Measurements from ENCODE around the gene RAPGEF4.

RAPGEF4 gene

DNA sequence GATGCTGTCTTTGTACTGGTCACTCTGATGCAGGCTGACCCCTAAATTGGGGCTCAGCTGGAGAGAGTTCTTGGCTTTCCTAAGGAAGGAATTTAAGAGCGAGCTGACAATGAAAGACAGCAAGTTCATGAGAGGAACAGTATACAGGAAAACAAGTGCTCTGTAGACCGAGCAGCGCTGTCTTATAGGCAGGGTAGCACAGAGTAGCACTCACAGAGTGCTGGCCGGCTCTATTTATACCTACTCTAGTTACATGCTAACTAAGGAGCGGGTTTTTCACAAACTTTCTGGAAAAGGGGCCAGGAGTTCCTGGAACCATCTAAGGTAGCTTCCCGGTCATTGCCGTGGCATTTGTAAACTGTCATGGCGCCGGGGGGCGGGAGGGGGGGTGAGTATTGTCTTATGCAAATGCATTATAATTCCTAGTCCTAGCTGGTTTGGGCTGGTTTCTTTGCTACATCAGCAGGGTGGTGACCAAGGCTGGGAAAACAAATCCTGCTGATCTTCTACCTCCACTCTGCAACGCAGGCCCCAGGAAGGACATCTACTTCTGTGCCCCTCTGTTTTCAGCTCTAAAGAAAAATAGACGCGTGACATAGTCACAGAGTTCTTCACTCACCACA lies 308.4 kb downstream of the RAPGEF4 start:
- DNase-seq, result no peak

DNA sequence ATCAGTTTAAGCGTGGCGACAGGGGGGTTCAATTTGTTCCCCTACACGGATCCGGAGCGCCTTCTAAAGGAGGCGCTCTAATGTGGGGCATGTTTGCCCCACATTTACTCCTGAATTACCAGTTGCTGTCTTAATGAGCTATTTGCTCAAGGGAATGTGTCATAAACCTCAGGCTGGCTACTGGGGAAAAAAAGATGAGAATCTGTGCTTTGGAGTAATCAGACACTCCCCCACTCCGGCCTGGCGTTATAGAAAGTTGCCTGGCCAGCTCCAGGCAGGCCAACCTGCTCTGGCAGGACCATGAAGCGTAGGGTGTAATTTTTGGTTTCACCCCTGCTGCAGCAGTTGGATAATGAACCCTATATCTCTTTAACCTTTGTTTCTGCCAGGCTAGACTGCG lies 309.0 kb downstream of the RAPGEF4 start:
- DNase-seq, result no peak

- no peak for DNase-seq
These were observed 309.5 kb downstream of the RAPGEF4 start for GRCh38 chr2:173045181-173045580.

DNA sequence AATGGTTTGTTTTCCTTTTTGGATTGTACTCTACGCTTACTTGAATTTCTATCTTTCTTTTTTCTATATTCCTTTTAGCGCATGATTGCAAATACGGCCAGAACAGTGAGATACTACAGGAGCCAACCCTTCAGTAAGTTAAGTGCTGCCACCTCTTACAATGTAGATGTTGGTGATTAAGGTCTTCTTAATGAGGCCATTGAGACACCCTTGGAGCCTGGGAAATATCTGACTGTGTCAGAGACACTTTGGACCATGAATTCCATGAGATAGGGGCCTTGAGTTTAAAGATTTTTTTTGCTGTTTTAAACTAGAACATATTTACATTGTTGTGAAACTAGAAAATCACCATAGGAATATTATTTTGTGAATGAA lies 312.9 kb downstream of the RAPGEF4 start:
- DNase-seq, result no peak

DNA sequence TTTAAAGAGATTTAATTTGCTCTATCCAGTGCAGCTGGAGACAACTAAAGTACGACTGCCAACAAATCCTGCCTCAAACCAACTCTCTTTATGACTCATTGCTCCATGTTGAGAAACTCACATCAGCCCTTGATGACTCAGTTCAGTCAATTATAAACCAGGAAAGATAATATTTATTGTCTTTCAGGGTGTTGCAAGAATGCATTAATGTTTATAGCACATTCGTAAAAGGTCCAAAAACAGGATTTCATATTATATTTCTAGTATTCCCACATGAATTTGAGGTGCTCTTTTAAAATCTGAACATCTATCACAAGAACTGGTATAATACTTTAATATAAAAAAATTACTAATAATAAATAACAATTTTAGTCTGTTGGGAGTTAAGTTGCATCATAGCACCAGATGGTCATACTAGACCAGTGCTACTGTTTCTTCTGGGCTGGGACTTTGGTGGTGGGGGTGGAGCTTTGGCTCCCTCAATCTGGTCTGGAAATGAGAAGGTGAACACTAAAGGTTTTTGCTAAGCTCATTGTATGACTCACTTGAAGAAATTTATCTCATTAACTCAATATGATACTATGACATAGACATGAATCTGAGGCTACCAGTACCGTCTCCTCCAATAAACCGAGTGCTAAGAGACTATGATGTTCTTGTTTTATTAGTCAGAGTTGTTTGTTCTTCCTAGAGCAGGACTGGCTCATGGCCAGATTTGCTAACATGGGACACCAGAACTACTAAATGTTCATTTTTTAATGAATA lies 313.4 kb downstream of the RAPGEF4 start:
- peak; percentile 49 for DNase-seq

DNA sequence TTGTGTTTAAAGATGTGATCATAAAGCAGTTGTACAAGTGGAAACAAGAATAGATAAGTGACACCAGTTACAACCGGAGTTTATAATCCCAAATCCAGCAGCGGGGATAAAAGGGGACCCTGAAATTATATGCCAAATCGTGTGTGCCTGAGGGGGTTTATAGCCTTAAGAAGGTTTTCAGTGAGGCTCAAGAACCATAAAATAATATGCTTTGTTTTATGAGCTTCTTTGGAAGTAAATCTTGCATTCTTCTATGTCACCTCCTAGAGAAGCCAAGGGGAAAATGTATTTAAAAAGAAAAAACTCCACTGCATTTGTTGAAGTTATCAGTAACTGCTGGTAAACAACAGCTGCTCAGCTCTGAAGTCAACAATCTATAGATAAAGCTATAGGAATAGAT lies 314.2 kb downstream of the RAPGEF4 start:
- no peak for DNase-seq

GRCh38 chr2:173050684-173051083 lies 315.0 kb downstream of the RAPGEF4 start:
- no peak for DNase-seq

DNA sequence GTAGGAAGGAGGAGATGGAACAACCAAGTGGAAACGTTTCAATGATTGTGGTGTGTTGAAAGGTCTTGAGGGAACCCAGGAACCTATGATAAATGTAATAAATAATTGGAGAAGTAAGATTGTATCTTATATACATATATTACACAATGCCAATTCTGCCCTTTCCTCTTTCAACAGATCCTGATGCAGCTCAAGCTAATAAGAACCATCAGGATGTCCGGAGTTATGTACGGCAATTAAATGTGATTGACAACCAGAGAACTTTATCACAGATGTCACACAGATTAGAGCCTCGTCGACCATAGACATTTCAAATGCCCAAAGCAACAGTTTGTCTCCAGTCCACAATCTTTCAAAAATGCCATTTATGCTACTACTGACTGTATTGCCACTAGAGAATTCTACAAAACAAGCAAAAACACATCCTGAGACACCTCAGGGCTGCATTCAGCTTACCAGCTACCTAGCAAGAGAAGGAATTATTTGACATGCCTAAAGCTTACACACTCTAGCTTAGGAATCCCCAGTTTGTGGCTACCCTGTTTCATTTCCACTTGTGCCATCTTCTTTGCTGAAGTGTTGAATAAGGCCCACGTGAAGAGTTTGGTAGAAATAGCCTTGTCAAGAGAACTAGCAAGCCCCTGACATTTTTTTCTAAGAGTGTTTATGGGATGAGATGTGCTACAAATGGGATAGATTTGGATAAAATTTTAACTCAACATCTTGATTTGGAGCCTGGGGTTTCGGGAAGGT lies 316.0 kb downstream of the RAPGEF4 start:
- no peak for DNase-seq

GRCh38 chr2:173053043-173053699 lies 317.5 kb downstream of the RAPGEF4 start:
- no peak for DNase-seq

DNA sequence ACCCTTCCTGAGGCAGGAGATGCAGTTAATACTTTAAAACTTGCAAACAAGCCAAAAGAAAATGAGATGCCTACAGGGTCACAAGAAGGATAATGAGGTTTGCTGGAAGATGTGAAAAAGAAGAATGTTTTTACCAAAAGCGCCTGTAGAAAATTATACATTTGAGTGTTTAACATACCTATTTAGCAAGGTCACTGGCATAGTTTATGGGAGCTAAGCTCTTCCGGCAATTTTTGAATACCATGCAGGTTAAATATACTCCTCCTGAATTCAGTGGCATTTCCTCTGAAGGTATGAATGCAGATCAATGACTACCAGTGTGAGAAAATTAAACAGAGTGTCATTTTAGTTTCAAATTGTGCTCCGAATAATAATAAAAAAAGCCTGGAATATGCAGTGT lies 318.8 kb downstream of the RAPGEF4 start:
- no peak for DNase-seq

DNA sequence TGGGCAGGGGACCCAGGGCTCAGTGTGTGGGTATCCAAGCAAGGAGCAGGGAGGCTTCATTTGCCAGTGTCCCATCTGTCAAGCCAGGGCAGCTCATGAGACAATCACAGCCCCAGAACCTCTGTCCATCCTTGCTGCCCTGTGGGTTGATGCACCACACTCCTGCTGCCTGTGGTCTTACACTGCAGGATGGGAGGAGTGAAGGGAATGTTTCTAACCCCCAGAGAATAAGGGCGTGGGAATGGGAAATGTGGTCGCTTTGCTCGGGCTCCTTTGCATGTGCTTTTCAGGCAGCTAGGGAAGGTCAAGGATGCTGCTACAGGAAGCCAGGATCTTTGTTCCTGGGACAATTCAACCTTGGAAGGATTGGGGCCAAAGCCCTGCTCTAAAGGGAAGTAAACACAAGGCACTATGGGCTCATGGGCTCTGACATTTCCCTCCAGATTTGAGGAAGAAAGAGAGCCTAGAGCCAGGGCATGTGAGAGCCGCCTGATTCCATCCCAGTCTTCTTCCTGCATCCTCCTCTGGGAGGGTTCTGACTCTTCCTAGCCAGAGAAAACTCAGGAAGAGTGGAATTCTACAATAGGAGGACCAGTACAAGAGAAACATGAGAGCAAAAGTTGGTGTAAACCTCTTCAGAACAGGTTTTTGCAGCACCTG lies 321.2 kb downstream of the RAPGEF4 start:
- DNase-seq, result no peak

DNA sequence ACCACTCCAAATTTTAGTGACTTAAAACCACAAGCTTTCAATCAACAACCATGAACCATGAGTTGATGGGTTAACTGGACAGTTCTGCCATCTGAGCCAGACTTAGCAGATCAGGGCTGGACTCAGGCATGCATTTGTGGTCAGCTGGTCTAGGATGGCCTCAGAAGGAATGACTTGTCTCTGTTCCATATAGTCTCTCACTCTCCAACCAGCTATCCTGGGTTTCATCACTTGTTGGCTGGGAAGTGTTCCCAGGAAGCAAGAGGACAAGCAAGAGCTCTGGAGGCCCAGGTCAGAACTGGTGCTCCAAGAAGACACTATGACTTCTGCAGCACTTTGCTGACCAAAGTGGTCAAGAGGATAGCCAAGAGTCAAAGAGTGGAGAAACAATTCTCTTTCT lies 322.5 kb downstream of the RAPGEF4 start:
- DNase-seq, result no peak

DNA sequence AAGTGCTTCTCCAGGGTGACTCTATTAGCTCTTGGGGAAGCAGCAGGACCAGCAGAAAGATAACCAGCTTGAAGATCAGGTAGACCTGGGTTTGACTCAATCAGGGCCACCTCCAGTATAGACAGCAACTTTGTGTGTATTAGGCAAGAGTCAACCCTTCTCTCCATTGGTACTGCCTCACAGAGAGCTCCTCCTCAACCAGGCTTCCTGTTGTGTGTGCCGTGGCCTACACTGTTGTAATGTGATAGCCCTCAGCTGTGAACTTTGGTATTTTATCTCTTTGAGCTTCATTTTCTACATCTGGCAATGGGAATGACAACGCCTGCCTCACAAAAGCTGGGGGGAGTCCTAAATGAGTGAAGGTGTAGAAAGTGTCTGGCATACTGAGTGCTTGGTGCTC lies 323.0 kb downstream of the RAPGEF4 start:
- no peak for DNase-seq

GRCh38 chr2:173059292-173059691 lies 323.6 kb downstream of the RAPGEF4 start:
- DNase-seq, result no peak

DNA sequence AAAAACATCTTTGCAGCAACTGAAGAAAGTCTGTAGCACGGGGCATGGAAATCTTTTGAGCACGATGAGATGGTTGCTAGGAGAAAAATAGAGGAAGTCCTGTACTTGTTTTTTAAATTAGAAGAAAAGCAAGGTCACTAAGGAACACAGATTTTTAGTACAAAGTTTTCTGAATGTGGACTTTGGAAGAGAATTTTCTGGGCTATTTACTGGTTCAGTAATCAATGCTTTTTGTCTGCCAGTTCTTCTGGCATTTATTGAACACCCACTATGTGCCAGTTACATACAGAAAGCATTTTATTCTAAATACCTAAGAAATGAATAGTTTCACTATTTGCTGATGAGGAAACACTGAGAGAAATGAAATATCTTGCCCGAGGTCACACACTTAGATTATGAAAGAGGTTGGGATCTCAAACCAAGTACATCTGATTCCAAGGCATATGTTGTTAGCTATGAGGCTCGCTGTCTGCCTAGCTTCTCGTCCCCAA lies 324.4 kb downstream of the RAPGEF4 start:
- DNase-seq, result no peak

DNA sequence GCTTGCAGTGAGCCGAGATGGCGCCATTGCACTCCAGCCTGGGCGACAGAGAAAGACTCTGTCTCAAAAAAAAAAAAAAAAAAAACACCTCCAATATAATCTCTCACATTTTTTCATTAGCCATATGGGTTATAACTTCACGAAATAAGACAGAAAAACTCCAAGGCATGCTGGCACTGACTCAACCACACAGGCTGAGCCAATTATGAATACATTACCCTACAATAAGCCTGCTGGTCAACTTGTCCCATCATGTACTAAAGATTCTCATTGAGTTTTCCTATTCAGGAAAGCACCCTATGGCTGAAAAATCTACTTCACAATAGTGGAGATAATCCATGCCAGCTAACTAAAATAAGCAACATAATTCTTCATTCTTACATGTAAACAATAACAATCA lies 327.2 kb downstream of the RAPGEF4 start:
- no peak for DNase-seq

GRCh38 chr2:173064151-173064805 lies 328.6 kb downstream of the RAPGEF4 start:
- DNase-seq, result no peak

- no peak for DNase-seq
These were observed 331.4 kb downstream of the RAPGEF4 start for GRCh38 chr2:173066887-173067676.

- DNase-seq, result no peak
These were observed 339.6 kb downstream of the RAPGEF4 start for GRCh38 chr2:173075056-173075780.

DNA sequence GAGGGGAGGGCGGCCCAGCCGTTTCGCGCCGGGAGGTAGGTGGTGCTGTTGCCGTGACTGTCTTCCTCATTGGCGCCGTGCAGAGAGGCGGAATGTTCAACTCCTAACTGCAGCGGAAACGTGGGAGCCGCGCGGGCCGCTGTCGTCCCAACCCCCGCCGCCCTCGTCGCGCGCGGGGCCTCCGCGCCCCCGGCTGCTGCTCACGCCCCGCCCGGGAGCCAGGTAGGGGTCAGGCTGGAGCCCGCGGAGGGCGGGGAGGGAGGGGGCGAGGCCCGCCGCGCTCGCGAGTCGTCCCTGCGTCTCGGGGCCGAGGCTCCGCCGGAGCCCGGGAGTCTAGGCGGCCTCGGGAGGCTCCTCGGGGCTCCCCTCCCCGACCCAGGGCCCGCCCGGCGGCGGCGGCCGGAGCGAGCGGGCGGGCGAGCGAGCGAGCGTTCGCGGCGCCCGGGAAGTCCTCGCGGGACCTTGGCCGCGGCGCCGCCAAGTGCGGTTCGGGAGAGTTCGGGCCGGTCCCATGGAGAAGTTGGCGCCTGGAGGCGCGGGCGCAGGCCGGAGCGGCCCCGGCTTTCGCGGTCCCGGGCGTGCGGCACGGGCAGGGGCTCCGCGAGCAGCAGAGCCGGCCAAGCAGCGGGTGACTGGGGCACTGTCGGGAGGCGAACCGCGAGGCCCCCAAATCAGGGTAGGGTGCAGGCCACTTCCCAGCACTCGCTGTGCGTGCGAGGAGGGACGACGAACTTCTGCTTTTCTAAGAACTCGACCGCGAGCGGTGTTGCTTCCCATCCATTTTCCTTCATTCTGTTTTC lies 340.3 kb downstream of the RAPGEF4 start, which contains the start of gene MAP3K20:
MAP3K20 (plus strand) TSS at position 66 of the 800 bp plus-strand sequence. CDS start 15,186 bp downstream, outside the sequence.
- peak; percentile 82 for DNase-seq
